Astrocyte of the spinal cord (primary cell): ENCODE data around the gene KIAA0319L.

Source experiments
- DNase-seq: peaks from one replicate; pipeline ENCODE4 v3.0.0; 2011; ENCODE audit warnings: low read depth, low spot score
- H3K4me3 ChIP-seq: 2 replicates; pipeline ENCODE4 v1.5.1; 2011; ENCODE audit warnings: low read depth, mild to moderate bottlenecking, low read length, moderate library complexity
- in situ Hi-C: cut with HindIII; loops from 2 replicates; pipeline ENCODE4 v1.10.0; 2017; ENCODE audit warnings: low sequenced_read_pairs
- TF ChIP-seq, protein P1 (sequence below): IDR thresholded peaks from 2 replicates; pipeline ENCODE4 v1.5.1; 2012; ENCODE audit warnings: low read depth, mild to moderate bottlenecking, low read length, inconsistent platforms

Gene KIAA0319L

DNA sequence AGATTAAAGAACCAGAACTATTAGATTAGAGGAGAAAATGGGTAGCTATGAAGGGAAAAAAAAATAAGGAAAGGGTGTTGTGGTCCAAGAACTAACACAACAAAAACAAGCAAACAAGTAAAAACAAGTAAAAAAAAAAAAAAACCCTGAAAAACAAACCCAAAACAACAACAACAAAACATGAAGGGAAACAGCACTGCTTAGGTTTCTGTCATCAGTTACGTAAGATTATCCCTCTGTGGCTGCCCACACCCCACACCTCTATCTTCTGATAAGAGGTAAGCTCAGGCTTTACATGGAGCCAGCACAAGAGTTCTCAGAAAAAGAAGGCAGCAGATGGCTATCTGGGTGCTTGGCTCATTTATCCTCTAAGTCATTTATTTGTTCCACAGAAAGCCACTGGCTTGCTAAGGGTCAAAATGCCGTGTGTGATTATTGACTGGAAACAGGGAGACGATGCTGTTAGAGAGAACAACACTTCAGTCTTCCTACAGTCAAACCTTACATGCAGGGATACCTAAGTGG, 57.5 kb downstream of the KIAA0319L start:
- TF ChIP-seq, protein P1, sequence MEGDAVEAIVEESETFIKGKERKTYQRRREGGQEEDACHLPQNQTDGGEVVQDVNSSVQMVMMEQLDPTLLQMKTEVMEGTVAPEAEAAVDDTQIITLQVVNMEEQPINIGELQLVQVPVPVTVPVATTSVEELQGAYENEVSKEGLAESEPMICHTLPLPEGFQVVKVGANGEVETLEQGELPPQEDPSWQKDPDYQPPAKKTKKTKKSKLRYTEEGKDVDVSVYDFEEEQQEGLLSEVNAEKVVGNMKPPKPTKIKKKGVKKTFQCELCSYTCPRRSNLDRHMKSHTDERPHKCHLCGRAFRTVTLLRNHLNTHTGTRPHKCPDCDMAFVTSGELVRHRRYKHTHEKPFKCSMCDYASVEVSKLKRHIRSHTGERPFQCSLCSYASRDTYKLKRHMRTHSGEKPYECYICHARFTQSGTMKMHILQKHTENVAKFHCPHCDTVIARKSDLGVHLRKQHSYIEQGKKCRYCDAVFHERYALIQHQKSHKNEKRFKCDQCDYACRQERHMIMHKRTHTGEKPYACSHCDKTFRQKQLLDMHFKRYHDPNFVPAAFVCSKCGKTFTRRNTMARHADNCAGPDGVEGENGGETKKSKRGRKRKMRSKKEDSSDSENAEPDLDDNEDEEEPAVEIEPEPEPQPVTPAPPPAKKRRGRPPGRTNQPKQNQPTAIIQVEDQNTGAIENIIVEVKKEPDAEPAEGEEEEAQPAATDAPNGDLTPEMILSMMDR, result no peak
- in situ Hi-C loops, result no loop called here
- DNase-seq, result no peak
- no peak overlapping the region for H3K4me3 ChIP-seq

DNA sequence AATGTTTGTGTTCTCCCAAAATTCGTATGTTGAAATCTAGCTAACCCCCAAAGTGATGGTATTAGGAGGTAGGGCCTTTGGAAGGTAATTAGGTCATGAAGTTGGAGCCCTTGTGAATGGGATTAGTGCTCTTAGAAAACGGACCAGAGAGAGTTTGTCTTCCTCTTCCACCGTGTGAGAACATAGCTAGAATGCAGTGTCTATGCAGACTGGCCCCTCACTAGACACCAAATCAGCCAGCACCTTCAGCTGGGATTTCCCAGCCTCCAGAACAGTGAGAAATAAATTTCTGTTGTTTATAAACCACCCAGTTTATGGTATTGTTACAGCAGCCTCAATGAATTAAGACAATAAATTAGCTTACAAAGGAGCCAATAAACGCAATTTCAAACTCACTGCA, 58.0 kb downstream of the KIAA0319L start:
- TF ChIP-seq, protein P1, result no peak
- DNase-seq, result no peak
- no peak overlapping the region for H3K4me3 ChIP-seq
- in situ Hi-C loops, result no loop called here

DNA sequence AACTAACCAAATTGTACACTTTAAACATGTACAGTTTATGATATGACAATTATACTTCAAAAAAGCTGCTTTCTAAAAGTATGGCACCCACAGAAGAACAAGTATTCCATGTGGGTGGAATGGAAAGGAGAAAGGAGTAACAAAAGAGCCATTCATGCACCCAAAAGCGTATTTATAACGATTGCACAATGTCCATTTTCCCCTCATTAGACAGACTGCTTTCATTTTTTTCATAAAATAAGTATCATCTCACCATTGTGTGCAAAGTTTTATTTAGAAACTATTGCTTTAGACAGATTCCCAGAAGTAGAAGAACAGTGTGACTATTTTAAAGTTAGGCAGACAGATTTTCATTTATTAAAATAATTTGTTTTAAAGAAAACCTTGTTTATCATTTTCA, 59.6 kb downstream of the KIAA0319L start:
- in situ Hi-C loops, result no loop called here
- no peak overlapping the region for H3K4me3 ChIP-seq
- TF ChIP-seq, protein P1, result no peak
- no peak for DNase-seq

DNA sequence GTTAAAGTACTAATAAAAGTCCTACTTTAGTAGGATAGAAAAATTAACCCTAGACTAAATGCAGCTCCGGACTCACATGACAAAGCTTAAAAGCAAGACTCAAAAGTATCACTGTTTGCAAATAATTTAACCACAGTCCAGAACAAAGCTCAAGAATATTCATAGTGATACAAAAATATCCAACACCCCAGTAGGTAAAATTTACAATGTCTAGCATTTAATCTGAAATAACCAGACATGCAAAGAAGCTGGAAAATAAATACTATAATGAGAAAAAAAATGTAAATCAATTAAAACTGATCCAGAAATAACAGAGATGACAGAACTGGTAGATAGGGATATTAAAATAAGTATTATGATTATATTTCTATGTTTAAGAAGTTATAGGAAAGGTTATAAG, 67.0 kb downstream of the KIAA0319L start:
- in situ Hi-C loops, result no loop called here
- no peak for DNase-seq
- TF ChIP-seq, protein P1, result no peak
- no peak overlapping the region for H3K4me3 ChIP-seq

DNA sequence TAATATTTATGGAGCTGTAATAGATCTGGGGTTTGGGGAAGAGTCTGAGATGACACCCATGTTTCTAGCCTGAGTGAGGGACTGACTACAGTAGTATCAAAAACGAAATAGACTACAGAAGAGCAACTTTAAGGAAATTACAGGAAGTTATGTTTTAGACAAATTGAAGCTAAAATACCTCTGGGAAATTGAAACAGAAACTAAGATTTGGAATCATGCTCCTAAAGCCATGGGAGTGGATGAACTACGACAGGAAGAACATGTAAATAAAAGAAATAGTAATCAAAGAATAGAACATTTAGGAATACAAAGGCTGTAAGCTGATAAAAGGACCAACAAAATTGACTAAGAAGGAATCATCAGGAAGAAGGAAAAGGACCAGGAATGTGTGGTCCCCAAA, 68.9 kb downstream of the KIAA0319L start:
- in situ Hi-C loops, result no loop called here
- TF ChIP-seq, protein P1, result no peak
- no peak overlapping the region for H3K4me3 ChIP-seq
- DNase-seq, result no peak

DNA sequence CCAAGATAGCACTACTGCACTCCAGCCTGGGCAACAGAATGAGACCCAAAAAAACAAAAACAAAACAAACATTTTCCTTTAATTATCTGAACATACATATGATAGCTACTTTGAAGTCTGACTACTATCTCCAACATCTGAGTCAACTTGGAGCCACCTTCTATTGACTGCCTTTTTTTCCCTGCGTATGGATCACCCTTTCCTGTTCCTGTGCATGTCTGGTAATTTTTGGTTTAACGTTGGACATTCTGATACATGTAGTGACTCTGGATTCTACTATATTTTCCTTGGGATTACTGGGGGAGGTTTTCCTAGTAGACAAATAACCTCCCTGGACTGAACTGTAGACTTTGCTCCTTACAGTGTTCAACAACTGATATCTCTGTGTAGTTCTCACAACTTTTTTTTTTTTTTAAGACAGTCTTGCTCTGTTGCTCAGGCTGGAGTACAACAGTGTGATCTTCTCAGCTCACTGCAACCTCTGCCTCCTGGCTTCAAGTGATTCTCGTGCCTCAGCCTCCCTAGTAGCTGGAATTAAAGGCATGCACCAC, 70.3 kb downstream of the KIAA0319L start:
- no peak overlapping the region for H3K4me3 ChIP-seq
- TF ChIP-seq, protein P1, result no peak
- no peak for DNase-seq
- in situ Hi-C loops, result no loop called here
